WERI-Rb-1 (cell line): ENCODE data around the gene CLIC5.
A peak's percentile ranks its signal among the peaks of the same experiment; 100 is the strongest.

Source experiments
- DNase-seq: peaks from one replicate; pipeline ENCODE4 v3.0.0-alpha.2; 2020
- H3K27ac ChIP-seq: fragments of 250-450 bp; sonication (Bioruptor Pico); 2 replicates; pipeline ENCODE4 v1.5.1; 2020; ENCODE audit warnings: mild to moderate bottlenecking, moderate library complexity
- H3K27me3 ChIP-seq: fragments of 250-450 bp; sonication (Bioruptor Pico); 2 replicates; pipeline ENCODE4 v1.5.1; 2021; ENCODE audit warnings: mild to moderate bottlenecking, low read depth, moderate library complexity; ENCODE audit not compliant: insufficient read depth, severe bottlenecking
- H3K36me3 ChIP-seq: fragments of 250-450 bp; sonication (Bioruptor Pico); 2 replicates; pipeline ENCODE4 v1.5.1; 2020; ENCODE audit warnings: mild to moderate bottlenecking, moderate library complexity
- H3K4me3 ChIP-seq: 2 replicates; pipeline ENCODE4 v1.5.1; 2011; ENCODE audit warnings: low read depth, mild to moderate bottlenecking, control low read depth, low read length
- H3K9me3 ChIP-seq: fragments of 250-450 bp; sonication (Bioruptor Pico); 2 replicates; pipeline ENCODE4 v1.5.1; 2021; ENCODE audit warnings: mild to moderate bottlenecking, moderate library complexity; ENCODE audit not compliant: severe bottlenecking
- TF ChIP-seq, protein P1 (sequence below): IDR thresholded peaks from 2 replicates; pipeline ENCODE4 v1.5.1; 2011; ENCODE audit warnings: low read depth, mild to moderate bottlenecking, control low read depth, inconsistent platforms, low read length

CLIC5 gene

DNA sequence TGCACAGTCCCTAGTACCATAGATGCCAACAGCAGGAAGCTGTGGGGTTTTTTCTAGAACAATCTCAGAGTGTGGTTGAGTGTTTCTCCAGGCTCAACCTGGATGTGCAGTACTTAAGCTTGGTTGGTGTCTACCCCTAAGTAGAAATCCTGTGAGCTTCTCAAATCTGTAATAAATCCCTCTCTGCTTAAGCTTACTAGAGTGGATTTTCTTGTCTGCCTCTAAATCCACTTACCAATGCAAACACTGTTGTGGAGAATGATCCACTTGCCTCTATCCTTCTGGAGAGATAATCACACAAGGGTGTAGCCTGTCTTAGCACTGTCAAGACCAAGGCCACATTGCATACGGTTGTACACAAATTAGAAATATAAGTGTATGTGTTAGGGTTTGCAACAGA, 43.3 kb upstream of the CLIC5 start:
- TF ChIP-seq, protein P1, sequence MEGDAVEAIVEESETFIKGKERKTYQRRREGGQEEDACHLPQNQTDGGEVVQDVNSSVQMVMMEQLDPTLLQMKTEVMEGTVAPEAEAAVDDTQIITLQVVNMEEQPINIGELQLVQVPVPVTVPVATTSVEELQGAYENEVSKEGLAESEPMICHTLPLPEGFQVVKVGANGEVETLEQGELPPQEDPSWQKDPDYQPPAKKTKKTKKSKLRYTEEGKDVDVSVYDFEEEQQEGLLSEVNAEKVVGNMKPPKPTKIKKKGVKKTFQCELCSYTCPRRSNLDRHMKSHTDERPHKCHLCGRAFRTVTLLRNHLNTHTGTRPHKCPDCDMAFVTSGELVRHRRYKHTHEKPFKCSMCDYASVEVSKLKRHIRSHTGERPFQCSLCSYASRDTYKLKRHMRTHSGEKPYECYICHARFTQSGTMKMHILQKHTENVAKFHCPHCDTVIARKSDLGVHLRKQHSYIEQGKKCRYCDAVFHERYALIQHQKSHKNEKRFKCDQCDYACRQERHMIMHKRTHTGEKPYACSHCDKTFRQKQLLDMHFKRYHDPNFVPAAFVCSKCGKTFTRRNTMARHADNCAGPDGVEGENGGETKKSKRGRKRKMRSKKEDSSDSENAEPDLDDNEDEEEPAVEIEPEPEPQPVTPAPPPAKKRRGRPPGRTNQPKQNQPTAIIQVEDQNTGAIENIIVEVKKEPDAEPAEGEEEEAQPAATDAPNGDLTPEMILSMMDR = no peak
- Histone ChIP-seq H3K9me3 (peaks cover 15% of the 10 kb centered on the region), H3K27me3 (peaks cover 38% of the 10 kb centered on the region), H3K27ac (no peak overlapping the region), H3K36me3 (no peaks in the 10 kb centered on the region), H3K4me3 (no peak overlapping the region)
- peak; percentile 54 for DNase-seq

- TF ChIP-seq, protein P1 = no peak
- H3K27me3 ChIP-seq = peaks cover 43% of the 10 kb centered on the region
- no peaks in the 10 kb centered on the region for H3K36me3 ChIP-seq
- peaks cover 17% of the 10 kb centered on the region for H3K9me3 ChIP-seq
- no peak for DNase-seq
- H3K4me3 ChIP-seq = no peak overlapping the region
- no peak overlapping the region for H3K27ac ChIP-seq
Measured at GRCh38 chr6:46057792-46058191, 42.1 kb upstream of the CLIC5 start.

GRCh38 chr6:46056906-46057529, 41.4 kb upstream of the CLIC5 start:
- Histone ChIP-seq H3K36me3 (no peaks in the 10 kb centered on the region), H3K9me3 (peaks cover 17% of the 10 kb centered on the region), H3K27me3 (peaks cover 46% of the 10 kb centered on the region), H3K4me3 (no peak overlapping the region), H3K27ac (no peak overlapping the region)
- DNase-seq = no peak
- TF ChIP-seq, protein P1 = no peak

- no peak overlapping the region for H3K4me3 ChIP-seq
- H3K27me3 ChIP-seq = peaks cover 34% of the 10 kb centered on the region
- TF ChIP-seq, protein P1 = no peak
- no peaks in the 10 kb centered on the region for H3K36me3 ChIP-seq
- no peak overlapping the region for H3K27ac ChIP-seq
- DNase-seq = no peak
- H3K9me3 ChIP-seq = peaks cover 17% of the 10 kb centered on the region
Measured at GRCh38 chr6:46054516-46054915, 38.9 kb upstream of the CLIC5 start.

DNA sequence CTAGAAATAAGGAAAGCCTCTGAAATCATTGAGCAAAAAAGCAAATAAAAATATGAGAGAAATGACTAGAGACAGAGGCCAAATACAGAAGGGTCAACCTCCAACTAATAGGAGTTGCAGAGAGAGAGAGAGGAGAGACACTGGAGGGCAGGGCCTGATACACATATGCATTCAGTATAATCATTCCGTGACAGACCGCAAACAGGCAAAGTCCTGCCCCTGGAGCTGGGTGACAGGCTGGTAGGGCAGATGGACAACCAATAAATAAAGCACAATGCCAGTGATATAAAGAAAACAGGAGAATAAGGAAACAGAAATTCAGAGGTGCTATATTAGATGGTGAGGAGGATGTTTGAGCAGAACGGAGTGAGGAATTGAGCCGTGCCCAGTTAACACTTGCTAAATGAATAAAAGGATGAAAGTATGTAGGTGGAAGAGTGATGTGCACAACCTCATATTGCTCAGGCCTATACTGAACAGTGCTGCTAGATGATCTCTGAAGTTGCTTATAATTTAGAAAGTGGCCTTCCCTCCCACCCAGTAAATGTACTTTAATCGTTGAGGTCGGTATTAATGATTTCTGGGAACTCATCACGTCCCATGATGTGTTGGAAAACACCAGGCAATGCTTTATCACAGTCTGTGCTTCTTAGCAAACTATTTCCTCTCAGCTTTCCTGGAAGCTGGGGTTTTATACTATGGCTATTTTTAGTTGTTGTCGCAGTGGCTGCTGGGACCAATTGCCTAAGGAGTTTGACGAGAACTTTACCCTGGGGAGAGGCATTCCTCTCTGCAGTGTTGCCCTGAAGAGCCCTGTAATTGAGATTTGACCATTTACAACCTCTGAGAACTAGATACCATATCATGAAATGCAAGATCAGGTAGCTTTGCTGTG, 37.6 kb upstream of the CLIC5 start:
- Histone ChIP-seq H3K27me3 (peaks cover 37% of the 10 kb centered on the region), H3K36me3 (no peaks in the 10 kb centered on the region), H3K9me3 (peaks cover 17% of the 10 kb centered on the region), H3K4me3 (no peak overlapping the region), H3K27ac (no peak overlapping the region)
- TF ChIP-seq, protein P1 = no peak
- no peak for DNase-seq
